GM18505 (cell line): Measurements from ENCODE around the gene ZNF586.
"Not testable (repeated sequence)": the region's sequence is repeated elsewhere in the genome, so short reads cannot be mapped to it uniquely, and the experiment has no call there.

Experiments
- ATAC-seq: cut with Tn5 transposase; IDR thresholded peaks from one replicate; pipeline ENCODE4 v1.9.1; 2021; ENCODE audit not compliant: unreplicated experiment
- POLR2A ChIP-seq: IDR thresholded peaks from 4 replicates; pipeline ENCODE4 v1.6.1; 2011; ENCODE audit warnings: borderline replicate concordance; ENCODE audit not compliant: insufficient read depth, insufficient read length; ENCODE audit errors: extremely low read depth

Gene ZNF586

DNA sequence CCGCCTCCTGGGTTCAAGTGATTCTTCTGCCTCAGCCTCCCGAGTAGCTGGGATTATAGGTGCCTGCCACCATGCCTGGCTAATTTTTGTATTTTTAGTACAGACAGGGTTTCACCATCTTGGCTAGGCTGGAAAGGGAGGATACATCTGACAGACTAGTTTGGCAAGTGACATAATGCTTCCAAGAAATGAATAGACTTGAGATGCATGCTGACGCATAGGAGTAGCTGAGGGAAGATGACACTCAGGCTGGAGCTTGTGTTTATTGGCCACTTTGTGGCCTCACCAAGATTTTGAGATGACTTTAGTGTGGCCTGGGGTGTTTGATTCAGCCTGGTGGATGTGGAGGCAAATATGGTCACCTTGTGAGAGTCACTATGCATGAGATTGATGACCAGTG lies 4.0 kb downstream of the ZNF586 start:
- no peak for ATAC-seq
- no peak for TF ChIP-seq POLR2A

- ATAC-seq, result no peak
- TF ChIP-seq POLR2A, result no peak
Observed at GRCh38 chr19:57776764-57777296, 7.4 kb downstream of the ZNF586 start.

GRCh38 chr19:57778336-57778735 lies 8.9 kb downstream of the ZNF586 start:
- TF ChIP-seq POLR2A, result no peak
- no peak for ATAC-seq

DNA sequence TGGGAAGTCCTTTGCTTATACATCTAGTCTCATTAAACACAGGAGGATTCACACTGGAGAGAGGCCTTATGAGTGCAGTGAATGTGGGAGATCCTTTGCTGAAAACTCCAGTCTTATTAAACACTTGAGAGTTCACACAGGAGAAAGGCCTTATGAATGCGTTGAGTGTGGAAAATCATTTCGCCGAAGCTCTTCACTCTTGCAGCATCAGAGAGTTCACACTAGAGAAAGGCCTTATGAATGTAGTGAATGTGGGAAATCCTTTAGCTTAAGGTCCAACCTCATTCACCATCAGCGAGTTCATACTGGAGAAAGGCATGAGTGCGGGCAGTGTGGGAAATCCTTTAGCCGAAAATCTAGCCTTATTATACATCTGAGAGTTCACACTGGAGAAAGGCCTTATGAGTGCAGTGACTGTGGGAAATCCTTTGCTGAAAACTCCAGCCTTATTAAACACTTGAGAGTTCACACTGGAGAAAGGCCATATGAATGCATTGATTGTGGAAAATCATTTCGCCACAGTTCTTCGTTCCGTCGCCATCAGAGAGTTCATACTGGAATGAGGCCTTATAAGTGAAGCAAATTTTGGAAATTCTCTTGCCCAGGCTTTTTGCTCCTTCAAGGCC lies 9.9 kb downstream of the ZNF586 start:
- ATAC-seq, result no peak

GRCh38 chr19:57786286-57786685 lies 16.8 kb downstream of the ZNF586 start:
- ATAC-seq, result no peak
- no peak for TF ChIP-seq POLR2A

More for the DNA sequence above, 9.9 kb downstream of the ZNF586 start:
- no peak for TF ChIP-seq POLR2A

- no peak for TF ChIP-seq POLR2A
- no peak for ATAC-seq
Observed at GRCh38 chr19:57786906-57787305, 17.4 kb downstream of the ZNF586 start.

- ATAC-seq, result no peak
- TF ChIP-seq POLR2A, result no peak
Observed at GRCh38 chr19:57788114-57788692, 18.7 kb downstream of the ZNF586 start.

- no peak for ATAC-seq
- no peak for TF ChIP-seq POLR2A
Observed at GRCh38 chr19:57789288-57789687, 19.8 kb downstream of the ZNF586 start.

GRCh38 chr19:57796580-57796979 lies 27.1 kb downstream of the ZNF586 start:
- not testable (repeated sequence) for ATAC-seq

GRCh38 chr19:57800696-57801095 lies 31.2 kb downstream of the ZNF586 start:
- ATAC-seq, result no peak
- TF ChIP-seq POLR2A, result no peak

GRCh38 chr19:57802269-57802668 lies 32.8 kb downstream of the ZNF586 start:
- ATAC-seq, result no peak
- no peak for TF ChIP-seq POLR2A

GRCh38 chr19:57803265-57803593 lies 33.8 kb downstream of the ZNF586 start:
- ATAC-seq, result no peak
- no peak for TF ChIP-seq POLR2A

DNA sequence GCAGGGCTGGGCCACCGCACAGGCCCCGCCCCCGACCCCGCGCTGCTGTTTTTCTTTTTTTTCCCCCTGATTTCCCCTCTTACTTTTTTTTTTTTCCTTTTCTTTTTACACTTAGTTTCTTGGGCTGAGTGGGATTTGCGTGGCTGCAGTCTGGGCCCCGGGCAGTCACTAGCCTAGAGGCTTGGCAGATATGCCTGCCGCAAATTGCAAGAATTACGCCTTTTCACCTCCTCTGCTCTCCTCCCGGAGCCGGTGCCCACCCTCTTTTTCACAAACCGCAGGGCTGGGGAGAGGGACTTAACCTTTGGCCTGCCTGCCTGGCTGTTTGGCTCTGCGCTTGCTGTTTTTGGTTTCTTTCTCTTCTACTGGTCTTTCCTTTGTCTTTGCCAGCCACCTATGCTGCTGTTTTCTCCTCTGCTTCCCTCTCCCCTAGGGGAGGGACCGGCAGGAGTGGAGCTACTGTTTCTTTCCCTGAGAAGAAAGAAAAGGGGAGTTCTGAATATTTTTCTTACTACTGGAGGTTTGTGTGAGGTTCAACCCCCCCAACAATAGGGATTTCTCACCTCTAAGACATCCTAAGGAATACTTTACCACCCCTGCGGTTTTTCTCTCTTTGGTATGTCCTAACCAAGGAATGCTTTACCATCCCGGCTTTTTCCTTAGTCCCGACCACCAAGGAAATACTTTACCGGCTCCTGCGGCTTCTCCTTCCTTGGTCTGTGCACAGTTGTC lies 34.3 kb downstream of the ZNF586 start:
- no peak for ATAC-seq
- no peak for TF ChIP-seq POLR2A

- no peak for TF ChIP-seq POLR2A
- ATAC-seq, result no peak
Observed at GRCh38 chr19:57807541-57807940, 38.1 kb downstream of the ZNF586 start.

- not testable (repeated sequence) for ATAC-seq
Observed at GRCh38 chr19:57810410-57811295, 41.2 kb downstream of the ZNF586 start.
